Vagina (tissue), 2 donors: Measurements from ENCODE around the gene RERG.

ENCODE experiments used
- POLR2AphosphoS5 ChIP-seq, 2 donors: sonication (generic); formaldehyde crosslinking; IDR thresholded peaks; one replicate each; pipeline ENCODE4 v1.9.0; 2017; ENCODE audit warnings: antibody characterized with exemption in 2 of 2, mild to moderate bottlenecking in 2 of 2, low read depth in 1 of 2; ENCODE audit not compliant: insufficient read depth in 1 of 2
- TF ChIP-seq, protein P1 (sequence below), 3 experiments: fragments of 450-650 bp in 2 of 3; fragments of 200-600 bp in 1 of 3; sonication (generic) in 1 of 3; IDR thresholded peaks; one replicate each; pipeline ENCODE4 v1.5.1; 2017 to 2019; ENCODE audit warnings: antibody characterized with exemption in 3 of 3, mild to moderate bottlenecking in 2 of 3, moderate library complexity in 2 of 3

DNA sequence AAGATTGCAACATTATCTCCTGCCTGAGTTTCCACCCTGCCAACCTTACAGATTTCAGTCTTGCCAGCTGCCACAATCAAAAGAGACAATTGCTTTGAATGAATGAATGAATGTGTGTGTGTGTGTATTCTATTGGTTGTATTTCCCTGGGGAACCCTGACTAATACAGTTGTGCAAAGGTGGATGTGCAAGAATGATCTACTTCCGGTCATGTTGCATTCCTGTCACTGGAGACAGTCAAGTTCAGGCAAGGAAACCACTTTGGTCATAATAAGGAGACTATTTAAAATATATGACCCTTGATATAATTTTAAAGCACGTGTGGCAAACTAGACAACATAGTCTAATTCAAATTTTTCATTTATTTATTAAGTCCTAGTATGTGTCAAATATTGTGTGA lies 13.1 kb downstream of the RERG start:
- TF ChIP-seq, protein P1, sequence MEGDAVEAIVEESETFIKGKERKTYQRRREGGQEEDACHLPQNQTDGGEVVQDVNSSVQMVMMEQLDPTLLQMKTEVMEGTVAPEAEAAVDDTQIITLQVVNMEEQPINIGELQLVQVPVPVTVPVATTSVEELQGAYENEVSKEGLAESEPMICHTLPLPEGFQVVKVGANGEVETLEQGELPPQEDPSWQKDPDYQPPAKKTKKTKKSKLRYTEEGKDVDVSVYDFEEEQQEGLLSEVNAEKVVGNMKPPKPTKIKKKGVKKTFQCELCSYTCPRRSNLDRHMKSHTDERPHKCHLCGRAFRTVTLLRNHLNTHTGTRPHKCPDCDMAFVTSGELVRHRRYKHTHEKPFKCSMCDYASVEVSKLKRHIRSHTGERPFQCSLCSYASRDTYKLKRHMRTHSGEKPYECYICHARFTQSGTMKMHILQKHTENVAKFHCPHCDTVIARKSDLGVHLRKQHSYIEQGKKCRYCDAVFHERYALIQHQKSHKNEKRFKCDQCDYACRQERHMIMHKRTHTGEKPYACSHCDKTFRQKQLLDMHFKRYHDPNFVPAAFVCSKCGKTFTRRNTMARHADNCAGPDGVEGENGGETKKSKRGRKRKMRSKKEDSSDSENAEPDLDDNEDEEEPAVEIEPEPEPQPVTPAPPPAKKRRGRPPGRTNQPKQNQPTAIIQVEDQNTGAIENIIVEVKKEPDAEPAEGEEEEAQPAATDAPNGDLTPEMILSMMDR (IDR thresholded peaks at IDR 0.05), result peak in 1 of 3 experiments; percentile 11
- no peak for TF ChIP-seq POLR2AphosphoS5 (IDR thresholded peaks at IDR 0.05; ENCODE audit: insufficient read depth in 1 of 2, low read depth in 1 of 2)
